ENCODE measurements around the gene TCN2.

The TCN2 gene

GRCh38 chr22:30602049-30602448 is 4.9 kb upstream of the TCN2 start:
- TF ChIP-seq CTCF (IDR thresholded peaks at IDR 0.05) = no peak
- H3K27ac ChIP-seq = no peak overlapping the region
- DNase-seq (ENCODE audit: low spot score) = no peak
- H3K4me3 ChIP-seq = no peak overlapping the region

- Histone ChIP-seq H3K4me3 (no peak overlapping the region), H3K27ac (no peak overlapping the region)
- no peak for TF ChIP-seq CTCF (IDR thresholded peaks at IDR 0.05)
- DNase-seq (ENCODE audit: low spot score) = no peak
These were observed 3.2 kb upstream of the TCN2 start for GRCh38 chr22:30603801-30604200.

GRCh38 chr22:30604723-30605122 is 2.3 kb upstream of the TCN2 start:
- no peak for DNase-seq (ENCODE audit: low spot score)
- no peak for TF ChIP-seq CTCF (IDR thresholded peaks at IDR 0.05)
- Histone ChIP-seq H3K4me3 (no peak overlapping the region), H3K27ac (no peak overlapping the region)

GRCh38 chr22:30605449-30606110 is 1.4 kb upstream of the TCN2 start:
- TF ChIP-seq CTCF (IDR thresholded peaks at IDR 0.05) = peak; percentile 56
- no peak for DNase-seq (ENCODE audit: low spot score)
- peak overlapping the region; percentile 78 for H3K4me3 ChIP-seq
- H3K27ac ChIP-seq = no peak overlapping the region

- no peak for TF ChIP-seq CTCF (IDR thresholded peaks at IDR 0.05)
- no peak for DNase-seq (ENCODE audit: low spot score)
- peak overlapping the region; percentile 78 for H3K4me3 ChIP-seq
- peak overlapping the region; percentile 31 to 85 for H3K27ac ChIP-seq
These were observed 441 bp downstream of the TCN2 start for GRCh38 chr22:30607300-30607930.

- peak overlapping the region in 1 of 2 donors; percentile 67 for H3K27ac ChIP-seq
- peak overlapping the region; percentile 78 for H3K4me3 ChIP-seq
- DNase-seq (ENCODE audit: low spot score) = no peak
- no peak for TF ChIP-seq CTCF (IDR thresholded peaks at IDR 0.05)
These were observed 965 bp downstream of the TCN2 start for GRCh38 chr22:30607939-30608338.

Data from coronary artery (tissue), 2 donors.